ENCODE data around the gene PHACTR2.
"Not testable (repeated sequence)": the region's sequence is repeated elsewhere in the genome, so short reads cannot be mapped to it uniquely, and the experiment has no call there.

PHACTR2 gene

DNA sequence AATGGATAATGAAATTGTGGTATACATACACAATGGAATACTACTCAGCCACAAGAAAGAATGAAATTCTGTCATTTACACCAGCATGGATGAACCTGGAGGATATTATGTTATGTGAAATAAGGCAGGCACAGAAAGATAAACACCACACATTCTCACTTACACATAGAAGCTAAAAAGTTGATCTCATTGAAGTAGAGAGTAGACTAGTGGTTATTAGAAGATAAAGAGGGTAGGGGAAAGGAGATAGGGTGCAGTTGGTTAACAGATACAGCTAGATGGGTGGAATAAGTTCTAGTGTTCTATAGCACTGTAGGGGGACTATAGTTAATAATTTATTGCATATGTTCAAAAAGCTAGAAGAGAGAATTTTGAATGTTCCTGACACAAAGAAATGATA is 139.9 kb downstream of the PHACTR2 start:
- no peak for DNase-seq

DNA sequence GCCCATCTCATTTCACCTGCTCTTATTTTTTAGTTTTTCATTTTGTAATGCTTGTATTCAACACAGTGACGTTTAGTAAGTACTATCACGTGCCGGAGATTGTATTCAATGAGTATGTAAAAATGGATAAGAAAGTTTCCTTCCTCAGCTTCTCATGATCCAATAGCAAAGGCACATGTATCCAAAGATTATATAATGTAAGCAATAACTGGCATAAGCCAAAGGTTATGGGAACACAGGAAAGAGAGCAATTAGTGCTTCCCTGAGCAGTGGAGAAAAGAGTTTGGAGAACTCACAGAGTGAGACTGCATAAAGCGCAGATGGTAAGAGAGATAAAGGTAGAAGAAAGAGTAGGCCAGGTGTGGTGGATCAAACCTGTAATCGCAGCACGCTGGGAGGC is 143.6 kb downstream of the PHACTR2 start:
- no peak for DNase-seq

GRCh38 chr6:143822584-143823024 is 144.8 kb downstream of the PHACTR2 start:
- DNase-seq: no peak

- no peak for DNase-seq
Observed at GRCh38 chr6:143823548-143823947, 145.8 kb downstream of the PHACTR2 start.

DNA sequence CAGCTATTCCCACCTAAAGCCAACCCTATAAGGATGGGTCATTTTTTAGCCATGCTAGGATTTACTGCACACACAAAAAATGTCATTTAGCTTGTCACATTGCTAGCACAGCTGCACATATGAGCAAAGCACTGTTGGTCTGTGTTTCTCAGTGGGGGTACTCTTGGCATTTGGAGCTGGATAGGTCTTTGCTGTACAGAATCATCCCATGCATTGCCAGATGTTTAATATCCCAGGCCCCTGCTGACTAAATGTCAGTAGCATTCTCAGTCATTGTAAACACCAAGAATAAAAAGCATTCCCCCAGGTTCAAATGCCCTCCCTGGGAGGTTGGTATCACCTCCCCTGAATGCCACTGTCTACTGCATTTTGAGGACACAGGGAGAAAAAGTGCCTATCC is 150.8 kb downstream of the PHACTR2 start:
- DNase-seq: no peak

DNA sequence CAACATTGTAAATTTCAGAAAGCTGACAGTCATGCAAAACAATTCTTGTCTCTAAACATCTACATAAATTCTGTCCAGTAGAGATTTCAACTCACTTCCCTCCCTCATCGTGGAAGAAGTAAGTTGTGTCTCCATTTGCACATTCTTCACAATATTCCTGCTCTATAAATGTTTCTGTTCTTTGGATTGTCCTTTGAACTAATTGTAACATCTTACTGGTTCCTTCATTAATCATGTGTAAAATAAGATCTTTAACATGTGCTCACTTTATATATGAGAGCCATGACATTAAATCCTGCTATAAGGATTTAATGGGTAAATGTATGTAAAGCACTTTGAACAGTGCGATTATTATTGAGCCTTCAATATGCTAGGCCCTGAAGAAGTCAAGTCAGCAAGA is 158.4 kb downstream of the PHACTR2 start:
- DNase-seq: no peak

- no peak for DNase-seq
Observed at GRCh38 chr6:143838395-143838794, 160.6 kb downstream of the PHACTR2 start.

DNA sequence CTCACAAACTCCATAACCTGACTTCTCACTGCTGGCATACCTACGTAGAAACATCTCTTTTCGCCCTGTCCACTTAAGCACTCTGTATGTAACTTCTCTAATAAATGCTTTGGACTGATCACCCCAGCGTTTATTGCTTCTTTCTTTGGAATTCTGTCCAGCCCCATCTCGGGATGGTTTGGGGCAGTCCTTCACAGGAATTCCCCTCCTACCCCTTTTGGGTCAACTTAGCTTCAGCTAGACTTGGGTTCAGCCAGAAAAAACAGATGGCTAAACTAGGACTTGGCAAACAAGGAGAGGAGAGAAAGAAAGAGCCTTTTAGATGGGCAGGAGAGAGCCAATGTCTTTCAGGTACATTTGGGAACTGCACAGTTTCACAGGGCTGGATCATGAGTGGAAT is 161.4 kb downstream of the PHACTR2 start:
- DNase-seq: no peak

GRCh38 chr6:143840595-143841265 is 163.0 kb downstream of the PHACTR2 start:
- DNase-seq: no peak

GRCh38 chr6:143842461-143842901 is 164.7 kb downstream of the PHACTR2 start:
- DNase-seq: no peak

- peak; percentile 79 to 84 (median 81) for DNase-seq
Observed at GRCh38 chr6:143842902-143843676, 165.3 kb downstream of the PHACTR2 start, which contains the start of gene LTV1. Gene LTV1, plus strand, starts transcription at chr6:143843338. Its CDS starts 140 bp downstream, at chr6:143843478.

- no peak for DNase-seq
Observed at GRCh38 chr6:143843677-143843999, 165.9 kb downstream of the PHACTR2 start.

- no peak for DNase-seq
Observed at GRCh38 chr6:143844006-143844405, 166.2 kb downstream of the PHACTR2 start.

DNA sequence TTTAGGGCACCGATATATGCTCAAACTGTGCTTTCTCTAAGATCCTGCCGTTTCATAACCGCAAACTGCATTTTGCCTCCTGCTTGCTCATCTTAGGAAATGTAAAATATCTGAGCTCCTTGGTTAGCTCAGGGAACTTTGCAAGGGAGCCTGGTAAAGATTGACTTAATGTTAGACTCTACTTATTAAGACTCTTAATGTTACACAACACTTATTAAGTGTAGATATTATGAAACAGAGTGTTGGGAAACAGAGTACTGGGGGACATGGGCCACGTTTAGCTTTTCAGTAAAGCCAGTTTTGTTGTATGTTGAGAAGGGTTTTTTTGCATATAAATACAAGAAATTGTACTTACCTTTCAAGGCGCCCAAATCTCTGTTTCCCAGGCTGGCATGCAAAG is 167.3 kb downstream of the PHACTR2 start:
- DNase-seq: no peak

- not testable (repeated sequence) for DNase-seq
Observed at GRCh38 chr6:143851706-143852105, 173.9 kb downstream of the PHACTR2 start.

- not testable (repeated sequence) for DNase-seq
Observed at GRCh38 chr6:143855057-143855456, 177.3 kb downstream of the PHACTR2 start.

DNA sequence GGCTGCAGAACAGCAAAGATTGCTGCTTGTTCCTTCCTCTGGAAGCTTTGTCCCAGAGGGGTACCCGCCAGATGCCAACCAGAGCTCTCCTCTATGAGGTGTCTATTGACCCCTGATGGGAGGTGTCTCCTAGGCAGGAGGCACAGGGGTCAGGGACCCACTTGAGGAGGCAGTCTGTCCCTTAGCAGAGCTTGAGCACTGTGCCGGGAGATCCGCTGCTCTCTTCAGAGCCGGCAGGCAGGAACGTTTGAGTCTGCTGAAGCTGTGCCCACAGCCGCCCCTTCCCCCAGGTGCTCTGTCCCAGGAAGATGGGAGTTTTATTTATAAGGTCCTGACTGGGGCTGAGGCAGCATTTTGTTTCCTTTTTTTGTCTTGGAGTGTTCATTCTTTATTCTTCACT is 179.0 kb downstream of the PHACTR2 start:
- DNase-seq: not testable (repeated sequence)

- no peak for DNase-seq
Observed at GRCh38 chr6:143857651-143858050, 179.9 kb downstream of the PHACTR2 start.

DNA sequence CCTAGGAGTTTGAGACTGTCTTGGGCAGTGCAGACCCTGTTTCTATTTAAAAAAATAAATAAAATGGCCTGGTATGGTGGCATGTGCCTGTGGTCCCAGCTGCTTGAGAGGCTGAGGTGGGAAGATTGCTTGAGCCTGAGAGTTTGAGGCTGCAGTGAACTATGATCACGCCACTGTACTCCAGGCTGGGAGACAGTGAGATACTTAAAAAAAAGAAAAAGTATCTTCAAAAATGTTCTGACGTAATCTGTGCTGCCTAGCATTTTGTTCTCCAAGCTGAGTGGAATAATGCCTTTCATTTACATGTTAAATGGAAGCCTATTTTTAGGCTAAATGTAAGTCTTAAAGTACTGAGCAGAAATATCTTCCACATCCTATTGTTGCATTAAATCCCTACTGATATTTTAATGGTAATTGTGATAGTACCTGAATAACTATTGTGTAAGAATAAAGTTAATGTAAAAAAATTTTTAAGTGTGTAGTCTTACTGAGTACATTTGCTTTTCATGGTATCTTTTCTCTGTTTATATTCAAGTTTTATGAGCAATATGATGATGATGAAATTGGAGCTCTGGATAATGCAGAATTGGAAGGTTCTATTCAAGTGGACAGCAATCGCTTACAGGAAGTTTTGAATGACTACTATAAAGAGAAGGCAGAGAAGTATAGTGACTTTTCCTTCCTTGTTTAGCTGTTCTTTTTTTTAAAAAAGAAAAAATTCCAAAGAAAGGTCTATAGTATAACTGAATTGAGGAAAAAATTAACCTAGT is 182.3 kb downstream of the PHACTR2 start:
- no peak for DNase-seq

GRCh38 chr6:143863771-143864170 is 186.0 kb downstream of the PHACTR2 start:
- no peak for DNase-seq

- no peak for DNase-seq
Observed at GRCh38 chr6:143864234-143864633, 186.5 kb downstream of the PHACTR2 start, which contains the start of gene ZC2HC1B. Gene ZC2HC1B, plus strand, starts transcription at chr6:143864474. Its CDS starts 66 bp downstream, at chr6:143864540.

- DNase-seq: no peak
Observed at GRCh38 chr6:143867236-143867635, 189.5 kb downstream of the PHACTR2 start.

GRCh38 chr6:143868808-143869207 is 191.0 kb downstream of the PHACTR2 start:
- not testable (repeated sequence) for DNase-seq

Data from activated CD4-positive, CD25-positive, alpha-beta regulatory T cell (primary cell).